HG02973 (cell line): ENCODE measurements around the gene TGFB1I1.
"Not testable (repeated sequence)": the region's sequence is repeated elsewhere in the genome, so short reads cannot be mapped to it uniquely, and the experiment has no call there.

Source experiments
- ATAC-seq: cut with Tn5 transposase; IDR thresholded peaks from one replicate; pipeline ENCODE4 v1.9.1; 2021; ENCODE audit warnings: moderate library complexity; ENCODE audit not compliant: unreplicated experiment

The TGFB1I1 gene

DNA sequence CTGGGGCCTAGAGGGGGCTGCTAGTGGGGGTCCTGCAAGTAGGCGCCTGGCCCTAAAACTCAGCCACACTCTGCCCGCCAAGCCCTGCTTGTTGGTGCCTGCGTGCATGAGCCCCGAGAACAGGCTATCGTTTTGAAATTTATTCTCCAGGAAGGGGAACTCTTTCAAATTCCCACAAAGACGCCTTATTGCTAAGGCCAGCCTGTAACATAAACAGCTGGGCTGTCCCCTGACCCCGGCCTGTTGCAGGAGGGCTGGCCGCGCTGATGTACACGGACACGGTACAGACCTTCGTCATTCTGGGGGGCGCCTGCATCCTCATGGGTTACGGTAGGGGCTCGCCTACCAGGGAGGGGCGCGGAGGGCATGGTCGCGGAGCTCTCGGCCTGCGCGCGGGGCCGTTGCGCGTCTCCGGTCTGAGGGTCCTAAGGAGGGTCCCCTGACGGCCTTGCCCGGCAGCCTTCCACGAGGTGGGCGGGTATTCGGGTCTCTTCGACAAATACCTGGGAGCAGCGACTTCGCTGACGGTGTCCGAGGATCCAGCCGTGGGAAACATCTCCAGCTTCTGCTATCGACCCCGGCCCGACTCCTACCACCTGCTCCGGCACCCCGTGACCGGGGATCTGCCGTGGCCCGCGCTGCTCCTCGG is 15.2 kb downstream of the TGFB1I1 start:
- ATAC-seq: no peak

- peak; percentile 81 for ATAC-seq
Measured at GRCh38 chr16:31487720-31488467, 15.9 kb downstream of the TGFB1I1 start.

DNA sequence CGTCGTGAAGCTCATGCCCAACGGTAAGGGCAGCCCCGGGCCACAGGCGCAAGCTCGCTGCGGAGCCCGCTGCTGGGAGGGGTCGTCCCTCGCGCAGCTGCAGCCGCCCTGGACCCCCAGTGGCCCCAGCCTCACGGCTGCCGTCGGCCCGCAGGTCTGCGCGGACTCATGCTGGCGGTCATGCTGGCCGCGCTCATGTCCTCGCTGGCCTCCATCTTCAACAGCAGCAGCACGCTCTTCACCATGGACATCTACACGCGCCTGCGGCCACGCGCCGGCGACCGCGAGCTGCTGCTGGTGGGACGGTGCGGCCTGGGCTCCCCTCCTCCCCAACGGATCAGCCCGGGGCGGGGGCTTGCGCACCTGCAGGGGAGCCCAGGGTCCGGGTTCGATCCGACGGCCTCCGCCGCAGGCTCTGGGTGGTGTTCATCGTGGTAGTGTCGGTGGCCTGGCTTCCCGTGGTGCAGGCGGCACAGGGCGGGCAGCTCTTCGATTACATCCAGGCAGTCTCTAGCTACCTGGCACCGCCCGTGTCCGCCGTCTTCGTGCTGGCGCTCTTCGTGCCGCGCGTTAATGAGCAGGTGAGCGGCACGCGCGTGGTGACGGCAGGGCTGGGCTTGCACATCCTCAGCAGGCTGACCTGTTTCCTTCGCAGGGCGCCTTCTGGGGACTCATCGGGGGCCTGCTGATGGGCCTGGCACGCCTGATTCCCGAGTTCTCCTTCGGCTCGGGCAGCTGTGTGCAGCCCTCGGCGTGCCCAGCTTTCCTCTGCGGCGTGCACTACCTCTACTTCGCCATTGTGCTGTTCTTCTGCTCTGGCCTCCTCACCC is 16.7 kb downstream of the TGFB1I1 start:
- no peak for ATAC-seq

DNA sequence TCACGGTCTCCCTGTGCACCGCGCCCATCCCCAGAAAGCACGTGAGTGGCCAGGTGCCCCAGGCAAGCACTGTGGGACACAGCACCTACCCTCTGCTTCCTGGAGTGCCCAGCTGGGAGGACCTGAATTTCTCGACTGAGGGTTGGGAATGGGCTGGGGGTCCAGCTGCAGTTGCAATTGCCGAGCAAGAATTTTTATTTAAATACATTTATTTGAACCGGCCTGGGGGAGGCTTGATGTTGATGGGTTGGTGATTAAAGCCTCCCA is 17.3 kb downstream of the TGFB1I1 start:
- ATAC-seq: no peak

GRCh38 chr16:31489616-31490584 is 17.9 kb downstream of the TGFB1I1 start:
- no peak for ATAC-seq

- no peak for ATAC-seq
Measured at GRCh38 chr16:31491778-31492418, 19.9 kb downstream of the TGFB1I1 start.

GRCh38 chr16:31493506-31494125 is 21.7 kb downstream of the TGFB1I1 start:
- ATAC-seq: no peak

DNA sequence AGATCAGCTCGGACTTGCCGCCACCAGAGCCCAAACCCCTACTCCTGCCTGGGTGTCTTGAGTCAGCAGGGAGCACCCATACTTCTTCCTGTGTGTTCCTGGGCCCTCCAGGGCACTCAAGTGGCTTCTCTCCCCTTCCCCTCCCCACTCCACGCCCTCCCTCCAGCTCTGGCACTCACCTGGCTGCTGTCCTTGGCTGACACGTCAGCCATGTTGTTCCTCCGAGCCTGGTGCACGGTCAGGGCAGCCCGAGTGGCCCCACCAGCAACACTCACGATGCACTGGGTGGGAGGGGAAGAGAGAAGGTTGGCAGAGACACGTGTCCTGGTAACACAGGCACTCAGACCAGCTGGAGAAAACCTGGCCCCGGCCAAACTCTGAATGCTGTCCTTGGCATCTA is 24.7 kb downstream of the TGFB1I1 start:
- ATAC-seq: no peak

DNA sequence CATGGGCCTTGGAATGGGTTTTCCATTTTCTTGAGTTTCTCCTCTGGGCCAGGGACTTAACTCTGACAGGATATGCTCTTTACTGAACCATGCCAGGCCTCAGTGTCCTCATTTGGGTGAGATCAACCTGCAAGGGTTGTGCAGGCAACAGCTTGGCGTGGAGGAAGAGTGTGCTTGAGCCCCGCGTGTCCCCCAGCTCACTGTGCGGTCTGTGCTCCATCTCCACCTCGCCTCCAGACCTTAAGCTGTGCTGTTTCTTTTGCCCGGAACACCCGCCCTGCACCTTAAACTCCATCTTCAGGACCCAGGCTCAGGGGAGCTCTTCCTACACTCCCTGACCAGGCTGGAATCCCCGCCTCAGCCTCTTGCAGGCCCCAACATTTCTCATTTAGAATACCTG is 26.5 kb downstream of the TGFB1I1 start:
- no peak for ATAC-seq

DNA sequence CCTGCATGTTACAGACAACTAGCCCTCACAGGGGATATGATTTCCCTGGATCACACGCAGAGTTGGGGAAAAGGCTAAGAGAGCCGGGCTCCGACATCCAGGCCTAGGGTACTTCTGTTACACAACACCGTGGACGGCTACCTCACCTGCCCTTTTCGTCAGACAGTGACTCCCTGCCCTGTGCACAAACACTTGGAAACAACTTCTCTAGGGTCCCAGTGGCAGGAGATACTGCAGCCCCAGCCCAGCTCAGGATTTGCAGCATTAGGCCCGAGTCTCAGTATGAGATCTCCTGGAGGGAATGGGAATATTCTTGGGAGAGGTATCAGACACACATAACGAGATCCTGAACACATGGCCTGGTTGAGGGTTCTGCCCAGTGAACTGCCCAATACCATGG is 28.0 kb downstream of the TGFB1I1 start:
- ATAC-seq: no peak

DNA sequence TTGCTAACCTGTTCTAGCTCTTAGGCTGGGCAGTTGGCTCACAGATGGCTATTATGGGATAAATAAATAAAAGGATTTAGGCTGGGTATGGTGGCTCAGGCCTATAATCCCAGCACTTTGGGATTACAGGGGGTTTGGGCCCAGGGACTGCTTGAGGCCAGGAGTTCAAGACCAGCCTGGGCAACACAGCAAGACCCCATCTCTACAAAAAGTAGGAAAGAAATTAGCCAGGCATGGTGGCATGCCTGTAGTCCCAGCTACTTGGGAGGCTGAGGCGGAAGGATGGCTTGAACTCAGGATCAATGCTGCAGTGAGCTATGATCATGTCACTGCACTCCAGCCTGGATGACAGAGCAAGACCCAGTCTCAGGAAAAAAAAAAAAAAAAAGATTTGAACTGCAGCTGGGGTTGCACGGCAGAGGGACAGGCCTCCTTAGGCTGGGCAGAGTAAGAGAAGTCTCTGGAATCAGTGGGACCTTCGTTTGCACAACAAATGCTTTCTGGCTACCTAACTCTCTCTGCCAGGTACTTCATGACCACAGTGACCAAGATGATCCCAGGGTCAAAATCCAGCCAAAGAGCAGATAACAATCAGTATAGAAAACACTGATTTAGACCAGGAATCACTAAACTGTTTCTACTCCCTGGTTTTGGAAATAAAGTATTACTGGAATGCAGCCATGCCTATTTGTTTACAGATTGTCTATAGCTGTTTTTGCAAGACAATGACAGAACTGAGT is 29.4 kb downstream of the TGFB1I1 start:
- no peak for ATAC-seq

DNA sequence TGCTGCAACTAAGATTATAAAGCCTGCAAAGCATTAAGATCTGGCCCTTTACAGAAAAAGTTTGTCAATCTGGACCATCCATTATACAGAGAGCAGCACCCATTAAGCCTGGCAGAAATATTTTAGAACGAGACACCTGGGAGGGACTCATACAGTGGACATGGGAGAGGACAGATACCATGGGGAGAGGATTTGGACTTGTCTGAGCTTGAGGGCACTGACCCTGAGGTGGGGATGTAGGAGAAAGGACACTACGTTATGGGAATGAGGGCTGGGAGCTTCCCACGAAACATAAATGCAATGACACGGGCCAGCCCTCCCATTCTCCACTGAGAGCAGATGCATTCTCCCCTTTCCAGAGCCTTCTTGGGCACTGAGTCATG is 30.0 kb downstream of the TGFB1I1 start:
- ATAC-seq: no peak

- ATAC-seq: no peak
Measured at GRCh38 chr16:31502981-31503380, 31.0 kb downstream of the TGFB1I1 start.

DNA sequence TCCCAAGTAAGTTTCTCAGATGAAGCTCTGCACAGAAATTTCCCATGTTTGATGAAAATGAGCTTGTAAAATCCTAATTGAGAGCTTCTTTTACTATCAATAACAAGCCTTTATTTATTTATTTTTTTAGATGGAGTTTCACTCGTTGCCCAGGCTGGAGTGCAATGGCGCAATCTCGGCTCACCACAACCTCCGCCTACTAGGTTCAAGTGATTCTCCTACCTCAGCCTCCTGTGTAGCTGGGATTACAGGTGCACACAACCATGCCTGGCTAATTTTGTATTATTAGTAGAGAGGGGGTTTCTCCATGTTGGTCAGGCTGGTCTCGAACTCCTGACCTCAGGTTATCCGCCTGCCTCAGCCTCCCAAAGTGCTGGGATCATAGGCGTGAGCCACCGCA is 31.6 kb downstream of the TGFB1I1 start:
- not testable (repeated sequence) for ATAC-seq

DNA sequence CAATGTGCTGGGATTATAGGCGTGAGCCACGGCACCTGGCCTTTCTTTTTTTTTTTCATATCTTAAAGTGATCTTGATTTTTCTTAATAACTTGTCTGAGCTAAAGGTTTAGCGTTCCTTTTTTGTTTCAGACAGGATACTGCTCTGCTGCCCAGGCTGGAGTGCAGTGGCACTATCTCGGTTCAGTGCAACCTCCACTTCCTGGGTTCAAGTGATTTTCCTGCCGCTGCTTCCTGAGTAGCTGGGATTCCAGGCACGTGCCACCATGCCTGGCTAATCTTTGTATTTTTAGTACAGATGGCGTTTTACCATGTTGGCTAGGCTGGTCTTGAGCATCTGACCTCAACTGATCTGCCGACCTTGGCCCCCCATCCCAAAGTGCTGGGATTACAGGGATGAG is 32.2 kb downstream of the TGFB1I1 start:
- no peak for ATAC-seq

DNA sequence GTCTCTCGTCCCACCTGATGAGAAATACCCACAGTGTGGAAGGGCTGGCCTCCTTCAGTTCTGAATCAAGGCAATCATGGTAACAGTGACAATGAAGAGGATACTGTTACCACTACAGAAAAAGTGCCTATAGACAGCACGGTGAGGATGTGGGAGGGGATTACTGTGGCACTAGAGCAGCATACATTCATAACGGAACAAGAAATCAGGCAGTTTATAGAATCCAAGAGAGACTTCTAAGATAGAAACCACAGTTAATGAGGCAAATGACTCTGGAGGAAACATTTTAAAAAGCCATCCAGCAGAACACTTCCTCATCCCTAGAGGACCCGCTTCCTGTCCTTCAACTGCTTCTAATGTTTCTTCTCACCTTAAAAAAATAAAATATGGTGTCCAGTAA is 33.5 kb downstream of the TGFB1I1 start:
- peak; percentile 59 for ATAC-seq

- peak; percentile 5 for ATAC-seq
Measured at GRCh38 chr16:31507617-31507928, 35.6 kb downstream of the TGFB1I1 start.

GRCh38 chr16:31507929-31508705 is 36.2 kb downstream of the TGFB1I1 start, which contains the start of gene RUSF1:
TSS of gene RUSF1 (minus strand) at chr16:31508391. CDS start at chr16:31508373, 18 bp downstream.
- peak; percentile 81 for ATAC-seq
